ENCODE data around the gene MRPL21. TPM values are rescaled to one million over a fixed set of nuclear protein-coding genes. Genes with fewer than 3 reads are reported as not detected.

Gene MRPL21
- total RNA-seq, 3 donors from 2014 or later (not counting 1 experiment from before 2014, with no cell fraction given): 39.0 to 47.4 (median 40.3) TPM

DNA sequence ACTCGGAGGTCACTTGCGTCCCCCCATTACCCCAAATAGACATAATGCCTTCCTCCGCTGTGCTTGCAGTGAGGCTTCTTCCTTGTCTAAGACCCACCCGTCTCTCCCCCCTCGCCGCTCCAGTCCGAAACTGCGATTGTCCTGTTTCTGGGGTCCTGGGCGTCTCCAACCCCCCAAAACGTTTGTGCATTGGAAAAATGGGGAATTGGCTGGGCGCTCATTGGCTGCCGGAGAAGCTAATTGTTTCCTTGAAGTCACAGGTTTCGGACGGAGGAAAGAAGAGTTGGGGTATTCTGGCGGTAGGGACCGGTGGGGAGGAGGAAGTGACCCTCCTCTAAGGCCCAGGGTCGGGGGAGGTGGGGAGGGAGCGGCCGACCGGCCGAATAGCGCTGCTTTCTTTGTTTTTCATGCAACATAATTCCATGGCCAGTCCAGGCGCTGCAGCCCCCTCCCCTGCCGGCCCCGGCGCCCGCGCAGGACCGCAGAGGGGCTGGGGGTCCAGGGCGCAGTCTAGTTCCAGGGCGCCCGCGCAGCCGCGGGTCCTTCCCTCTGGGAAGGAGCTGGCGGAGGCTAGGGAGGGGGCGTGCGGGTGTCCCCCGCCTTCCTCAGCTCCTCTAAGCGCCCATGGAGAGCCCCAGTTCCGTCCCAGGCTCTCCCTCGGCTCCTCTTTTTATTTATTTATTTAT, 49.2 kb downstream of the MRPL21 start:
- no peak overlapping the region for H3K4me3 ChIP-seq (ENCODE audit: low read length)
- TF ChIP-seq, protein P1, sequence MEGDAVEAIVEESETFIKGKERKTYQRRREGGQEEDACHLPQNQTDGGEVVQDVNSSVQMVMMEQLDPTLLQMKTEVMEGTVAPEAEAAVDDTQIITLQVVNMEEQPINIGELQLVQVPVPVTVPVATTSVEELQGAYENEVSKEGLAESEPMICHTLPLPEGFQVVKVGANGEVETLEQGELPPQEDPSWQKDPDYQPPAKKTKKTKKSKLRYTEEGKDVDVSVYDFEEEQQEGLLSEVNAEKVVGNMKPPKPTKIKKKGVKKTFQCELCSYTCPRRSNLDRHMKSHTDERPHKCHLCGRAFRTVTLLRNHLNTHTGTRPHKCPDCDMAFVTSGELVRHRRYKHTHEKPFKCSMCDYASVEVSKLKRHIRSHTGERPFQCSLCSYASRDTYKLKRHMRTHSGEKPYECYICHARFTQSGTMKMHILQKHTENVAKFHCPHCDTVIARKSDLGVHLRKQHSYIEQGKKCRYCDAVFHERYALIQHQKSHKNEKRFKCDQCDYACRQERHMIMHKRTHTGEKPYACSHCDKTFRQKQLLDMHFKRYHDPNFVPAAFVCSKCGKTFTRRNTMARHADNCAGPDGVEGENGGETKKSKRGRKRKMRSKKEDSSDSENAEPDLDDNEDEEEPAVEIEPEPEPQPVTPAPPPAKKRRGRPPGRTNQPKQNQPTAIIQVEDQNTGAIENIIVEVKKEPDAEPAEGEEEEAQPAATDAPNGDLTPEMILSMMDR (IDR thresholded peaks at IDR 0.05): no peak
- intact Hi-C loops (cut with micrococcal nuclease): no loop called here
- peaks cover 17% of the 10 kb centered on the region for H3K4me1 ChIP-seq (ENCODE audit: control insufficient read depth, insufficient read depth, low read length)
- Mint-ChIP-seq H3K27me3 (ENCODE audit: low read depth in 2 of 2) (peaks cover 17 to 24% of the 10 kb centered on the region in 2 donors), H3K36me3 (no peaks in the 10 kb centered on the region), H3K4me3 (peak overlapping the region; percentile 25), H3K27ac (no peak overlapping the region), H3K4me1 (no peaks in the 10 kb centered on the region), H3K9me3 (no peaks in the 10 kb centered on the region)
- peaks cover 13% of the 10 kb centered on the region for H3K27me3 ChIP-seq (ENCODE audit: control insufficient read depth, insufficient read depth, low read length)
- WGBS (ENCODE audit: insufficient coverage): 25% methylated on average over 39 of the region's 42 CpGs
- no peak overlapping the region for H3K27ac ChIP-seq (ENCODE audit: low read length)
- no peaks in the 10 kb centered on the region for H3K9me3 ChIP-seq (ENCODE audit: control insufficient read depth, insufficient read depth, low read length)
- H3K36me3 ChIP-seq (ENCODE audit: control insufficient read depth, insufficient read depth, low read length): no peaks in the 10 kb centered on the region
- no peak for DNase-seq
- ATAC-seq: no peak

DNA sequence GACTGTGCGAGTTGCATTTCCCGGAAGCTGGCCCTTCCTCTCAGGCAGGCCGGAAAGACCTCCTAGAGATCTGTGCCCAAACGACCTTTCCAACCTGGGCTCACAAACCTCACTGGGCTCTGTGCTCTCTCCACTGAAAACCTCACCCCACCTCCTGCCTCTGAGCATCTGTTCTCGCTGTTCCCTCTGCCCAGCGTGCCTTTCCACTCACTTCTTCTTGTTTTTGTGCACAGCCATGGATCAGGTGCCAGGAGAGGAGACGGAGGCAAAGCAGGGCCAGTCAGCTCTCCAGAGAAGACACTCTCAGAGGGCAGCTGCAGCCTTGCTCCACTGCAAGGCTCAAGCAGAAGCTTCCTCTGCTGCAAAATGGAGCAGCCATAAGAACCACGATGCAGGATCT, 51.0 kb downstream of the MRPL21 start:
- WGBS (ENCODE audit: insufficient coverage): 69% methylated on average over 8 of the region's 8 CpGs
- Histone ChIP-seq H3K36me3 (ENCODE audit: control insufficient read depth, insufficient read depth, low read length) (no peaks in the 10 kb centered on the region), H3K9me3 (ENCODE audit: control insufficient read depth, insufficient read depth, low read length) (no peaks in the 10 kb centered on the region), H3K27me3 (ENCODE audit: control insufficient read depth, insufficient read depth, low read length) (peaks cover 13% of the 10 kb centered on the region), H3K4me1 (ENCODE audit: control insufficient read depth, insufficient read depth, low read length) (peaks cover 17% of the 10 kb centered on the region), H3K4me3 (ENCODE audit: low read length) (no peak overlapping the region), H3K27ac (ENCODE audit: low read length) (no peak overlapping the region)
- Mint-ChIP-seq H3K4me3 (no peak overlapping the region), H3K27ac (no peak overlapping the region), H3K27me3 (ENCODE audit: low read depth in 2 of 2) (peaks cover 21 to 25% of the 10 kb centered on the region in 2 donors), H3K9me3 (no peaks in the 10 kb centered on the region), H3K36me3 (no peaks in the 10 kb centered on the region), H3K4me1 (no peaks in the 10 kb centered on the region)
- no peak for DNase-seq
- TF ChIP-seq, protein P1 (IDR thresholded peaks at IDR 0.05): no peak
- intact Hi-C loops (cut with micrococcal nuclease): no loop called here
- no peak for ATAC-seq

DNA sequence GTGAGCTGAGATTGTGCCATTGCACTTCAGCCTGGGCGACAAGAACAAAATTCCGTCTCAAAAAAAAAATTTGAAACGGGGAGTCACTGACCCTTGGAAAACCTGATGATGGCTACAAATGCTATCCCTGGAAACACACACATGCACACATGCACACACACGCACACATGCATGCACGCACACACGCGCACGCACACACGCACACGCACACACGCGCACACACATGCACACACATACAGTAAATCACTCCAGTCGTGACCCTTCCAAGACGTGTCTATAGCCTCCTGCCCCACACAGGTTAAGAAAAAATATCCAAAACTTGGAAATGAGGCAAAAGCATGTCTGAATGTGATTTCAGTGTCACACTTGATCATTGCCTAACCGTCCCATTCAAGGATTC, 55.2 kb downstream of the MRPL21 start:
- intact Hi-C loops (cut with micrococcal nuclease): no loop called here

More for the DNA sequence above, 55.2 kb downstream of the MRPL21 start:
- no peaks in the 10 kb centered on the region for H3K36me3 Mint-ChIP-seq
- H3K36me3 ChIP-seq (ENCODE audit: control insufficient read depth, insufficient read depth, low read length): no peaks in the 10 kb centered on the region
- peaks cover 2% of the 10 kb centered on the region for H3K27me3 ChIP-seq (ENCODE audit: control insufficient read depth, insufficient read depth, low read length)
- ATAC-seq (no peak), DNase-seq (no peak)
- peaks cover 6 to 9% of the 10 kb centered on the region in 2 donors for H3K4me1 Mint-ChIP-seq
- H3K4me1 ChIP-seq (ENCODE audit: control insufficient read depth, insufficient read depth, low read length): peaks cover 11% of the 10 kb centered on the region
- H3K27ac Mint-ChIP-seq: no peak overlapping the region
- H3K4me3 Mint-ChIP-seq: no peak overlapping the region
- WGBS (ENCODE audit: insufficient coverage): 83% methylated on average over 15 of the region's 15 CpGs
- no peak overlapping the region for H3K27ac ChIP-seq (ENCODE audit: low read length)
- peaks cover 14 to 16% of the 10 kb centered on the region in 2 donors for H3K27me3 Mint-ChIP-seq (ENCODE audit: low read depth in 2 of 2)
- H3K4me3 ChIP-seq (ENCODE audit: low read length): no peak overlapping the region
- H3K9me3 ChIP-seq (ENCODE audit: control insufficient read depth, insufficient read depth, low read length): no peaks in the 10 kb centered on the region
- TF ChIP-seq, protein P1 (IDR thresholded peaks at IDR 0.05): no peak
- H3K9me3 Mint-ChIP-seq: no peaks in the 10 kb centered on the region
